Kidney epithelial cell (primary cell): Measurements from ENCODE around the gene GREB1. TPM values are rescaled to one million over a fixed set of nuclear protein-coding genes. Genes with fewer than 3 reads are reported as not detected.
A peak's percentile ranks its signal among the peaks of the same experiment; 100 is the strongest.

Source experiments
- DNase-seq: peaks from one replicate; pipeline ENCODE4 v3.0.0-alpha.2; 2010; ENCODE audit warnings: low read depth
- H3K27me3 ChIP-seq: 2 replicates; pipeline ENCODE4 v1.6.0; 2011; ENCODE audit warnings: low read length; ENCODE audit not compliant: control insufficient read depth, insufficient read depth
- H3K36me3 ChIP-seq: 2 replicates; pipeline ENCODE4 v1.5.1; 2011; ENCODE audit warnings: low read length; ENCODE audit not compliant: control insufficient read depth, insufficient read depth
- H3K4me3 ChIP-seq: 2 replicates; pipeline ENCODE4 v1.5.1; 2011; ENCODE audit warnings: low read depth, mild to moderate bottlenecking, control low read depth, low read length
- total RNA-seq: library from RNA; depleted of rRNA; stranded (reverse); fragments of >200 nt; gene quantifications from 2 replicates; pipeline ENCODE4 v1.2.3, GENCODE V29; 2015
- TF ChIP-seq, protein P1 (sequence below): IDR thresholded peaks from 2 replicates; pipeline ENCODE4 v1.5.1; 2011; ENCODE audit warnings: mild to moderate bottlenecking, moderate library complexity, low read length, control low read depth, inconsistent platforms; ENCODE audit not compliant: insufficient read depth, poor library complexity, severe bottlenecking

GREB1 gene
- total RNA-seq, 1 donor from 2014 or later: 2.8 TPM

DNA sequence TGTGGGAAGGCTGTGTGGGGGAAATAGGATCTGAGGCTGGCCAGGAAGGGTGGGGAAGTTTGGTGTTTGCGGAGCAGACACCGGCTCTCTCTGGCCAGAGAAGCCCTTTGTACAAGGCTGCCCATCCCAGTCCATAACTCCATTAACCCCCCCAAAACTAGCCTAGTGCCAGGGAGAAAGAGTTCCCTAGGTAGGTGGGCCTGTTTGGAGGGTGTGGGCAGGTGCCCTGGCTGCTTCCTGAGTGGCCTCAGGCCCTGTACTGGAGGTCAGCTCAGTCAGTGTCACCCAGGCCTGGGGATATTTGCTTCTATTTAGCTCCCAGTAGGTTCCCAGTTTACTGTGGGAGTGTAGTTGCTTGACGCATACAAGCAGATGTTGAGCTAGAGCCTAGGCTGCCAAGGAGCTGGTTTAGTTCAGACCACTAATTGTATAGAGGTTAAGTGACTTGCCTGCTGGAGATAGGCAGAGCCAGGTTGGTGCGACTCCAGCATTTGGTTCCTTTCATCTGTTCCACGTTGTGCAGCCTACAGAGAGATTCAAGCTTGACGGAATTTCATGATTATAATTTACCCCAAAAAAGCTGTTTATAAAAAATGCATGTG is 2.9 kb upstream of the GREB1 start:
- H3K36me3 ChIP-seq: no peaks in the 10 kb centered on the region
- H3K4me3 ChIP-seq: no peak overlapping the region
- H3K27me3 ChIP-seq: peaks cover 9% of the 10 kb centered on the region
- TF ChIP-seq, protein P1, sequence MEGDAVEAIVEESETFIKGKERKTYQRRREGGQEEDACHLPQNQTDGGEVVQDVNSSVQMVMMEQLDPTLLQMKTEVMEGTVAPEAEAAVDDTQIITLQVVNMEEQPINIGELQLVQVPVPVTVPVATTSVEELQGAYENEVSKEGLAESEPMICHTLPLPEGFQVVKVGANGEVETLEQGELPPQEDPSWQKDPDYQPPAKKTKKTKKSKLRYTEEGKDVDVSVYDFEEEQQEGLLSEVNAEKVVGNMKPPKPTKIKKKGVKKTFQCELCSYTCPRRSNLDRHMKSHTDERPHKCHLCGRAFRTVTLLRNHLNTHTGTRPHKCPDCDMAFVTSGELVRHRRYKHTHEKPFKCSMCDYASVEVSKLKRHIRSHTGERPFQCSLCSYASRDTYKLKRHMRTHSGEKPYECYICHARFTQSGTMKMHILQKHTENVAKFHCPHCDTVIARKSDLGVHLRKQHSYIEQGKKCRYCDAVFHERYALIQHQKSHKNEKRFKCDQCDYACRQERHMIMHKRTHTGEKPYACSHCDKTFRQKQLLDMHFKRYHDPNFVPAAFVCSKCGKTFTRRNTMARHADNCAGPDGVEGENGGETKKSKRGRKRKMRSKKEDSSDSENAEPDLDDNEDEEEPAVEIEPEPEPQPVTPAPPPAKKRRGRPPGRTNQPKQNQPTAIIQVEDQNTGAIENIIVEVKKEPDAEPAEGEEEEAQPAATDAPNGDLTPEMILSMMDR: no peak
- no peak for DNase-seq

DNA sequence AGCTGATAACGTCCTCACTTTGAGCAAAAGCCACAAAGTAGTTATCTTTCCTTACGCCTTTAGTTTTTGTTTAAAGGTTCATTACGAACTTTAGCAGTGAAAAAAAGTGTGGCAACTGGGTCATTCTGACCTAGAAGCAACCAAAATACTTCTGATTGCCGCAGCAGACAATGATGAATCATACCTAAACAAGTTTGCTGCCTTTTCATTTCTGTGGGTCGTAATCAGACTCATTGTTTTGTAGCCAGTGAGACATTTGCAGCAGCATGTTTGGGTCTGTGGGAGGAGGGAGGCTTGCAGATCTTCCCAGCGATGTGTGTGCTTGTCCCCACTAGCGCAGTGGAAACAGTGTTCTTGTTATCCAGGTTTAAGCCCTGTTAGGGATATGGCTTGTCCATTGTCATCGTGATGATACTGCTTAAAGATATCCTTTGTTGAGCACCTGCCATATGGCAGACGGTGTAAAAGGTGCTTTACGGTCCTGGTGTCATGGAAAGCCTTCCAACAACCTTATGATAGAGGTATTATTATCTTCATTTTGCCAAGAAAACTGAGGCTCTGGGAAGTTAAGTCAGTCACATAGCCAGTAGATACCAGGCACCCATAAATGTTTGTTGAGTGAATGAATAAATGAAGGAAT is 1.3 kb upstream of the GREB1 start:
- no peak overlapping the region for H3K4me3 ChIP-seq
- H3K27me3 ChIP-seq: peaks cover 9% of the 10 kb centered on the region
- TF ChIP-seq, protein P1: no peak
- H3K36me3 ChIP-seq: no peaks in the 10 kb centered on the region
- no peak for DNase-seq

- Histone ChIP-seq H3K27me3 (peaks cover 7% of the 10 kb centered on the region), H3K4me3 (no peak overlapping the region), H3K36me3 (no peaks in the 10 kb centered on the region)
- DNase-seq: no peak
- TF ChIP-seq, protein P1: no peak
Measured at GRCh38 chr2:11534071-11534745, 363 bp downstream of the GREB1 start.

DNA sequence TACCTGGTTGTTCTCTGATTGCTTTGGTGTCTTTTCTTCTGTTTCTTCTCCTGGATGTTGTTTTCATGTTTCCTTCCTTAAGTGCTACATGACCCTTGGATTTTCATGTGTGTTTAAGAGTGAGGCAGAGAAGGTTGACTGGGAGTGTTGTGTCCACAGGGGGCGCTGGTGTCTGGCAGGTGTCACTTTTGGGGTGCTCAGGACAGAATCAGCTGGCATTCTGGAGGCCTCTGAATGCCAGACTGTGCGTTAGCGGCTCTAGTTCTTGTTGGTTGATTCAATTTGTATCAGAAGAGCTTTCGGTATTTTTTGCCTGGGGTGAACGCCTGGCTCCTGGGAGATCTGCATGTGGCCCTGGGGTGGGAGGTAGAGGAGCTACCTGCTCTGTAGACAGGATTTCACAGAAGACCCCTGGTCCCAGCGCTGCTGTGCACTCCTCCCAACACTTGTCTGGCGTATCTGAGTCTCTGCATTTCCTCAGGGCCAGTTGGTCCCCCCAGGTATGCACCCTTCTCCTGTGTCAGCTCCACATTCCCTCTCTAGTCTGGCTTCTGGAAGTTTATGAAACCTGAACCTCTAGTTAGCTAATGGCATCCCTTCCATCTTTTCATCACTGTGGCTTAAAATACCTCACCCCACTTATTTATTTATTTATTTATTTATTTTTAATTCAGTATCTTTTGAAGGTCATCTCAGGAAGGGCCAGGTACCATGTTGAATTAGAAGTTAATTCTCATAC is 1.1 kb downstream of the GREB1 start:
- TF ChIP-seq, protein P1: peak; percentile 11
- no peak for DNase-seq
- no peak overlapping the region for H3K4me3 ChIP-seq
- no peaks in the 10 kb centered on the region for H3K36me3 ChIP-seq
- H3K27me3 ChIP-seq: peaks cover 14% of the 10 kb centered on the region

DNA sequence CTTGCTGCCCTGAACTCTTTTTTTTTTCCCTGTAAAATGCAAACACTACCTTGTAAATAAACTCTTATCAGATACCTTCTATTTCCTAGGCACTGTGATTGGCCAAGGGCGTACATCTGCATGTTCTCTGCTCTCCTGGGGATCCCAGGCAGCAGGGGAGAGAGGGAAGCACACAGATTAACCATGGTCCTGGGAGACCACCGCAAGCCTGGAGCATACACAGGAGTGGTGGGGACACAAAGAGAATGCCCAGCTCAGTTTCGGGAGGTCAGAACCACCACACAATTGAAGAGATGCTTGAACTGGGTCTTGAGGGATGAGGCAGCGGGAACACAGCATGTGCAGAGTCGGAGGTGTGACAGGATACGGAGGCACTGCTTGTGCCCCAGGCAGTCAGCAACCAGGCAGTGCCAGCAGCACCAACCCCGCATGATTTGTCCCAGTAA is 2.1 kb downstream of the GREB1 start:
- TF ChIP-seq, protein P1: no peak
- Histone ChIP-seq H3K36me3 (no peaks in the 10 kb centered on the region), H3K27me3 (peaks cover 18% of the 10 kb centered on the region), H3K4me3 (no peak overlapping the region)
- DNase-seq: no peak
